Measurements from ENCODE around the gene ITGAD. TPM values are rescaled to one million over a fixed set of nuclear protein-coding genes. Genes with fewer than 3 reads are reported as not detected.

The ITGAD gene
- total RNA-seq, 4 donors from 2014 or later: 0.27 TPM; not detected in 3

DNA sequence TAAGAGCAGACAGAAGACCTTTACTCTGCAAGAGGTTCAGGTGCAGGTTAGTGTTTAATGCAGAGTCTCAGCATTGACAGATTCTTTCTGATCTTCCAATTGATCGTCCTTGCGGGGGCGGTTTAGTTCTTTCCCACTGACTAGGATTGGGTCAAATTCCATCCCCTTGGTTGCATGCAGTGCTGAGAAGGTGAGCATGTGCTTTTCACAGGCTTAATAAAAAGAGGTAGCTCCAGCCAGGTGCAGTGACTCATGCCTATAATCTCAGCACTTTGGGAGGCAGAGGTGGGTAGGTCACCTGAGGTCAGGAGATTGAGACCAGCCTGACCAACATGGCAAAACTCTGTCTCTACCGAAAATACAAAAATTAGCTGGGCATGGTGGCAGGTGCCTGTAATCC lies 7.5 kb upstream of the ITGAD start:
- Histone ChIP-seq H3K4me3 (no peak overlapping the region), H3K4me1 (peaks cover 0 to 7% (median 0%) of the 10 kb centered on the region in 3 donors), H3K27me3 (peaks cover 61% of the 10 kb centered on the region), H3K27ac (no peak overlapping the region), H3K9me3 (peaks cover 0 to 7% (median 0%) of the 10 kb centered on the region in 3 donors), H3K36me3 (no peaks in the 10 kb centered on the region)
- no peak for TF ChIP-seq POLR2AphosphoS5 (IDR thresholded peaks at IDR 0.05)
- no peak for TF ChIP-seq POLR2A (IDR thresholded peaks at IDR 0.05)
- ATAC-seq: no peak
- 79 to 84% methylated on average over 2 to 4 of the region's 4 CpGs for WGBS, 2 donors (ENCODE audit: low coverage in 1 of 2)

- no peaks in the 10 kb centered on the region for H3K36me3 ChIP-seq
- ATAC-seq: no peak
- H3K4me3 ChIP-seq: no peak overlapping the region
- no peak overlapping the region for H3K27ac ChIP-seq
- H3K9me3 ChIP-seq: peaks cover 0 to 7% (median 0%) of the 10 kb centered on the region in 3 donors
- peaks cover 0 to 7% (median 0%) of the 10 kb centered on the region in 3 donors for H3K4me1 ChIP-seq
- 53 to 63% methylated on average over 2 to 6 of the region's 6 CpGs for WGBS, 2 donors (ENCODE audit: low coverage in 1 of 2)
- peaks cover 55% of the 10 kb centered on the region for H3K27me3 ChIP-seq
- TF ChIP-seq CTCF (IDR thresholded peaks at IDR 0.05): no peak
- TF ChIP-seq EP300 (IDR thresholded peaks at IDR 0.05): no peak
- no peak for TF ChIP-seq POLR2A (IDR thresholded peaks at IDR 0.05)
- no peak for TF ChIP-seq POLR2AphosphoS5 (IDR thresholded peaks at IDR 0.05)
Measured at GRCh38 chr16:31386157-31386984, 6.8 kb upstream of the ITGAD start.

GRCh38 chr16:31388535-31388934 lies 4.6 kb upstream of the ITGAD start:
- 52 to 59% methylated on average over 2 of the region's 2 CpGs for WGBS, 2 donors (ENCODE audit: low coverage in 1 of 2)
- Histone ChIP-seq H3K4me3 (no peak overlapping the region), H3K9me3 (peaks cover 0 to 7% (median 0%) of the 10 kb centered on the region in 3 donors), H3K36me3 (no peaks in the 10 kb centered on the region), H3K27ac (no peak overlapping the region), H3K4me1 (no peaks in the 10 kb centered on the region), H3K27me3 (peaks cover 43% of the 10 kb centered on the region)
- TF ChIP-seq EP300 (IDR thresholded peaks at IDR 0.05): no peak
- no peak for TF ChIP-seq POLR2AphosphoS5 (IDR thresholded peaks at IDR 0.05)
- TF ChIP-seq POLR2A (IDR thresholded peaks at IDR 0.05): no peak
- TF ChIP-seq CTCF (IDR thresholded peaks at IDR 0.05): no peak
- no peak for ATAC-seq

DNA sequence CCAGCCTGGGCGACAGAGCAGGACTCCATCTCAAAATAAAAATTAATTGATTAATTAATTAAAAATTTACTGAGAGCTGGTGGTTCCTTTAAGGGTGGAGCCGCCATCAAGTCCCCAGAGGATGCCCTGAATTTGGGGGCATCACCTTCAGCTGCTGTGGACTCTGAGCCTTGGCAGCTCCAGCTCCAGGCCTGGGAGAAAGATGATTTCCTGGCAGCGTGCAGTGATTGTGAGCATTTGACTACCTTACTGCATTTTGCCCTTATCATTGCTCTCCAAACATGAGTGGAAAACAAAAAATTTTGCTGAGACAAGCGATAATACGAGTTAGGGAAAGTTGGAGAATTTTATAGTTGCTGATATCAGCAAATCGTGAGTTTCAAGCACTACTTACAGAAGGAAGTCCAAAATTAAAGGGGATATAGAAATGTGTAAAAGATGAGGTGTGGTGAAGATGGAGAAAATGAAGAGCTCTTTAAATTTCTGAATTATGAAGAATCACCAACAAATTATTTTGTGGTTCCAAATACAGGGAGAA lies 2.6 kb upstream of the ITGAD start:
- Histone ChIP-seq H3K9me3 (no peaks in the 10 kb centered on the region), H3K27me3 (peaks cover 38% of the 10 kb centered on the region), H3K36me3 (no peaks in the 10 kb centered on the region), H3K27ac (no peak overlapping the region), H3K4me3 (no peak overlapping the region), H3K4me1 (no peaks in the 10 kb centered on the region)
- 63 to 68% methylated on average over 5 to 6 of the region's 6 CpGs for WGBS, 2 donors (ENCODE audit: low coverage in 1 of 2)
- no peak for ATAC-seq
- TF ChIP-seq POLR2A (IDR thresholded peaks at IDR 0.05): no peak
- TF ChIP-seq POLR2AphosphoS5 (IDR thresholded peaks at IDR 0.05): no peak
- TF ChIP-seq EP300 (IDR thresholded peaks at IDR 0.05): no peak
- no peak for TF ChIP-seq CTCF (IDR thresholded peaks at IDR 0.05)

DNA sequence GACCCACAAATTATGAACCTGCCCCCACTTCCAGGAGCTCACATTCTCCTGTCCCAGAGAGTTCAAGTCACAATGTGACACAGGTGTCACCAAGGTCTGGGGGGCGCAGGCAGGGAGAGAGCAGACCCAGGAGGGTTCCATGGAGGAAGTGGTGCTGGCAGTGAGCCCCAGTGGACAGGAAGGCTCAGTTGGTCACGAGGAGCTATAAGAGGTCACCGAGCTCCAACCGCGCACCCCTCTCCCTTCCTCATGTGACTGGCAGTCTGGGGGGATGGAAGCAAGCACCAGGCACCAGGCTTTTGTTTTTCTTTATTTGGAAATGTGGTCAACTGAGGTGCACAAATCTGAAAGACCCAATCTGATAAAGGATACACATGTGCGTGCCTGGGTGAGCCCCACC lies 2.5 kb downstream of the ITGAD start:
- H3K9me3 ChIP-seq: peaks cover 0 to 16% (median 0%) of the 10 kb centered on the region in 3 donors
- H3K36me3 ChIP-seq: no peaks in the 10 kb centered on the region
- H3K27ac ChIP-seq: no peak overlapping the region
- no peak for ATAC-seq
- no peak overlapping the region for H3K4me3 ChIP-seq
- no peak for TF ChIP-seq CTCF (IDR thresholded peaks at IDR 0.05)
- TF ChIP-seq POLR2A (IDR thresholded peaks at IDR 0.05): no peak
- TF ChIP-seq EP300 (IDR thresholded peaks at IDR 0.05): no peak
- no peak for TF ChIP-seq POLR2AphosphoS5 (IDR thresholded peaks at IDR 0.05)
- no peaks in the 10 kb centered on the region for H3K4me1 ChIP-seq
- 63% methylated on average over 5 of the region's 6 CpGs; no CpG with 5 or more reads in 1 of the 2 donors for WGBS, 2 donors (ENCODE audit: low coverage in 1 of 2)
- H3K27me3 ChIP-seq: peaks cover 34% of the 10 kb centered on the region

Data from gastroesophageal sphincter (tissue), 4 donors.